K562 treated with DMSO at 1 percent for 12 hours (cell line): Measurements from ENCODE around the gene TMPRSS11A. TPM values are rescaled to one million over a fixed set of nuclear protein-coding genes. Genes with fewer than 3 reads are reported as not detected.

Experiments
- total RNA-seq: library from RNA; unstranded; fragments of 300-600 nt; gene quantifications from 2 replicates; pipeline ENCODE4 v1.2.3, GENCODE V29; 2022; ENCODE audit not compliant: insufficient read depth

The TMPRSS11A gene, protein sequence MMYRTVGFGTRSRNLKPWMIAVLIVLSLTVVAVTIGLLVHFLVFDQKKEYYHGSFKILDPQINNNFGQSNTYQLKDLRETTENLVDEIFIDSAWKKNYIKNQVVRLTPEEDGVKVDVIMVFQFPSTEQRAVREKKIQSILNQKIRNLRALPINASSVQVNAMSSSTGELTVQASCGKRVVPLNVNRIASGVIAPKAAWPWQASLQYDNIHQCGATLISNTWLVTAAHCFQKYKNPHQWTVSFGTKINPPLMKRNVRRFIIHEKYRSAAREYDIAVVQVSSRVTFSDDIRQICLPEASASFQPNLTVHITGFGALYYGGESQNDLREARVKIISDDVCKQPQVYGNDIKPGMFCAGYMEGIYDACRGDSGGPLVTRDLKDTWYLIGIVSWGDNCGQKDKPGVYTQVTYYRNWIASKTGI
- total RNA-seq, result not detected in 2 replicates

DNA sequence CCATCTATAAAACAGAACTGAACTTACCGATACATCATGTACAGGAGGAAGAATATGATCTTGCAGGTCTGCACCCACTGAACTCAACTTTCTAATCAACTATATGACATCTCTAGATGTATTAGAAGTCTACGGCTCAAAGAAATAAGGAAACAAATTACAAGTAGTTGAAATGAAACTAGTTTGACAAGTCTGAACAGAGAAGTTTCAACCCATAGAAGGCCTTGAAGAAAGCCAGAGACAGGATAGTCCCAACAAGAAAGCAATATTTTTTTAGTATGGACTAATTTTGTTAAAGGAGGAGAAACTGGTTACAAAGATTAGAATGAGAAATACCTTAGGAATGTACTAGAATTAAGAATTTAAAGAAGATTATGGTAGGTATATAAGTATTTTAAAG is at the start of gene TMPRSS11A:
Gene TMPRSS11A (minus strand): TSS at position 138 of the 400 bp plus-strand sequence. CDS start 100 bp downstream, at position 38.

DNA sequence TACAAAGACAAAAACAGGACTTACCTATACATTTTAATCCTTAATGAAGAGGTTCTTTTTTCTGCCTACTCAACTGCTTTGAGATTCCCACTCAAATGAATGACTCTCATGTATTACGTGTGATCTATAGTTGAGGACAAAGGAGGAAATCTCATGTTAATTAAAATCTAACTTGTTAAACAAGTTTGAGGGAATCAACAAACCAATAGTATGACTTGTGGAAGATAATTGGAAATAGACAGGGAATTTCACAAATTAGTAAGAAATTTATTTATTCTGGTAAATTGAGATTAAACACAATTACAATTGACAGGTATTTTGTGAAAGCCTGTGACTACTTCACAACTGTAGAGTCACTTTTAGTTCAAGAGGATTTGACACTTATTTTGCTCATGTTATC is 79.4 kb downstream of the TMPRSS11A start, which contains the start of gene TMPRSS11D:
Gene TMPRSS11D (minus strand): TSS at position 101 of the 400 bp plus-strand sequence. CDS start 69 bp downstream, at position 32.

Other genes starting within 250 kb of the TMPRSS11A start
- gene GNRHR, start 209.1 kb downstream of the TMPRSS11A start, total RNA-seq, result not detected in 2 replicates
- gene TMPRSS11D, start 79.5 kb downstream of the TMPRSS11A start, total RNA-seq, result not detected in 2 replicates
- not detected in 2 replicates for gene TMPRSS11F, start 166.4 kb upstream of the TMPRSS11A start, total RNA-seq